ENCODE measurements around the gene SNAP91.

Gene SNAP91

GRCh38 chr6:83592770-83593394 is 116.0 kb downstream of the SNAP91 start:
- TF ChIP-seq POLR2AphosphoS5 (IDR thresholded peaks at IDR 0.05; ENCODE audit: low read depth, low read length): no peak
- no peak for TF ChIP-seq SIN3A (IDR thresholded peaks at IDR 0.05; ENCODE audit: borderline replicate concordance, insufficient read depth, low read length)
- no peak for TF ChIP-seq TAF1 (IDR thresholded peaks at IDR 0.05; ENCODE audit: borderline replicate concordance, insufficient read depth, low read length)
- no peak for TF ChIP-seq REST (IDR thresholded peaks at IDR 0.05; ENCODE audit: insufficient read depth in 1 of 2, low read depth in 2 of 2, low read length in 2 of 2)
- TF ChIP-seq FOXP2 (optimal IDR thresholded peaks at IDR 0.05; ENCODE audit: borderline replicate concordance, extremely low read depth, extremely low read length, insufficient read depth): no peak

GRCh38 chr6:83590416-83590815 is 118.5 kb downstream of the SNAP91 start:
- TF ChIP-seq SIN3A (IDR thresholded peaks at IDR 0.05; ENCODE audit: borderline replicate concordance, insufficient read depth, low read length) (no peak), REST (IDR thresholded peaks at IDR 0.05; ENCODE audit: insufficient read depth in 1 of 2, low read depth in 2 of 2, low read length in 2 of 2) (no peak), FOXP2 (optimal IDR thresholded peaks at IDR 0.05; ENCODE audit: borderline replicate concordance, extremely low read depth, extremely low read length, insufficient read depth) (no peak), TAF1 (IDR thresholded peaks at IDR 0.05; ENCODE audit: borderline replicate concordance, insufficient read depth, low read length) (no peak), POLR2AphosphoS5 (IDR thresholded peaks at IDR 0.05; ENCODE audit: low read depth, low read length) (no peak)

GRCh38 chr6:83589076-83589475 is 119.8 kb downstream of the SNAP91 start:
- TF ChIP-seq TAF1 (IDR thresholded peaks at IDR 0.05; ENCODE audit: borderline replicate concordance, insufficient read depth, low read length) (no peak), POLR2AphosphoS5 (IDR thresholded peaks at IDR 0.05; ENCODE audit: low read depth, low read length) (no peak), REST (IDR thresholded peaks at IDR 0.05; ENCODE audit: insufficient read depth in 1 of 2, low read depth in 2 of 2, low read length in 2 of 2) (no peak), FOXP2 (optimal IDR thresholded peaks at IDR 0.05; ENCODE audit: borderline replicate concordance, extremely low read depth, extremely low read length, insufficient read depth) (no peak)

- TF ChIP-seq TAF1 (IDR thresholded peaks at IDR 0.05; ENCODE audit: borderline replicate concordance, insufficient read depth, low read length) (no peak), FOXP2 (optimal IDR thresholded peaks at IDR 0.05; ENCODE audit: borderline replicate concordance, extremely low read depth, extremely low read length, insufficient read depth) (no peak), REST (IDR thresholded peaks at IDR 0.05; ENCODE audit: insufficient read depth in 1 of 2, low read depth in 2 of 2, low read length in 2 of 2) (no peak), SIN3A (IDR thresholded peaks at IDR 0.05; ENCODE audit: borderline replicate concordance, insufficient read depth, low read length) (no peak), POLR2AphosphoS5 (IDR thresholded peaks at IDR 0.05; ENCODE audit: low read depth, low read length) (no peak)
Observed at GRCh38 chr6:83578057-83578456, 130.8 kb downstream of the SNAP91 start.

GRCh38 chr6:83574783-83575182 is 134.1 kb downstream of the SNAP91 start:
- TF ChIP-seq FOXP2 (optimal IDR thresholded peaks at IDR 0.05; ENCODE audit: borderline replicate concordance, extremely low read depth, extremely low read length, insufficient read depth) (no peak), POLR2AphosphoS5 (IDR thresholded peaks at IDR 0.05; ENCODE audit: low read depth, low read length) (no peak), TAF1 (IDR thresholded peaks at IDR 0.05; ENCODE audit: borderline replicate concordance, insufficient read depth, low read length) (no peak), REST (IDR thresholded peaks at IDR 0.05; ENCODE audit: insufficient read depth in 1 of 2, low read depth in 2 of 2, low read length in 2 of 2) (no peak), SIN3A (IDR thresholded peaks at IDR 0.05; ENCODE audit: borderline replicate concordance, insufficient read depth, low read length) (no peak)

Measured in PFSK-1 (cell line).